Ascending aorta (tissue), 2 donors: Measurements from ENCODE around the gene TANGO2. TPM values are rescaled to one million over a fixed set of nuclear protein-coding genes. Genes with fewer than 3 reads are reported as not detected.

Source experiments
- DNase-seq, 2 donors: peaks; one replicate each; pipeline ENCODE4 v3.0.0-alpha.2; 2019; ENCODE audit warnings: low spot score in 2 of 2
- H3K27ac ChIP-seq, 2 donors: fragments of 200-600 bp; sonication (generic); one replicate each; pipeline ENCODE4 v1.5.1; 2016 to 2017; ENCODE audit warnings: mild to moderate bottlenecking in 1 of 2
- H3K27me3 ChIP-seq: fragments of 200-600 bp; sonication (generic); one replicate; pipeline ENCODE4 v1.5.1; 2017
- H3K36me3 ChIP-seq, 2 donors: fragments of 200-600 bp; sonication (generic); one replicate each; pipeline ENCODE4 v1.5.1; 2016
- H3K4me1 ChIP-seq, 2 donors: fragments of 200-600 bp; sonication (generic); one replicate each; pipeline ENCODE4 v1.5.1; 2016 to 2017; ENCODE audit warnings: mild to moderate bottlenecking in 1 of 2
- H3K4me3 ChIP-seq, 2 donors: fragments of 200-600 bp; sonication (generic); one replicate each; pipeline ENCODE4 v1.5.1; 2016 to 2017; ENCODE audit warnings: mild to moderate bottlenecking in 1 of 2
- H3K9me3 ChIP-seq, 2 donors: fragments of 200-600 bp; sonication (generic); one replicate each; pipeline ENCODE4 v1.5.1; 2016
- intact Hi-C: fragments of 100-400 bp; cut with DNase I; formaldehyde crosslinking; loops from one replicate; pipeline ENCODE4 v1.15.1; 2023
- total RNA-seq: library from RNA; depleted of rRNA; stranded (reverse); fragments of >200 nt; gene quantifications from one replicate; pipeline ENCODE4 v1.1.0, GENCODE V29; 2016
- TF ChIP-seq, protein P1 (sequence below), 3 experiments: fragments of 200-600 bp in 2 of 3; fragments of 450-650 bp in 1 of 3; sonication (generic) in 2 of 3; IDR thresholded peaks; one replicate each; pipeline ENCODE4 v1.5.1; 2016 to 2019; ENCODE audit warnings: antibody characterized with exemption in 3 of 3, mild to moderate bottlenecking in 1 of 3, moderate library complexity in 1 of 3

Gene TANGO2
- total RNA-seq, 1 donor from 2014 or later: 26.3 TPM

DNA sequence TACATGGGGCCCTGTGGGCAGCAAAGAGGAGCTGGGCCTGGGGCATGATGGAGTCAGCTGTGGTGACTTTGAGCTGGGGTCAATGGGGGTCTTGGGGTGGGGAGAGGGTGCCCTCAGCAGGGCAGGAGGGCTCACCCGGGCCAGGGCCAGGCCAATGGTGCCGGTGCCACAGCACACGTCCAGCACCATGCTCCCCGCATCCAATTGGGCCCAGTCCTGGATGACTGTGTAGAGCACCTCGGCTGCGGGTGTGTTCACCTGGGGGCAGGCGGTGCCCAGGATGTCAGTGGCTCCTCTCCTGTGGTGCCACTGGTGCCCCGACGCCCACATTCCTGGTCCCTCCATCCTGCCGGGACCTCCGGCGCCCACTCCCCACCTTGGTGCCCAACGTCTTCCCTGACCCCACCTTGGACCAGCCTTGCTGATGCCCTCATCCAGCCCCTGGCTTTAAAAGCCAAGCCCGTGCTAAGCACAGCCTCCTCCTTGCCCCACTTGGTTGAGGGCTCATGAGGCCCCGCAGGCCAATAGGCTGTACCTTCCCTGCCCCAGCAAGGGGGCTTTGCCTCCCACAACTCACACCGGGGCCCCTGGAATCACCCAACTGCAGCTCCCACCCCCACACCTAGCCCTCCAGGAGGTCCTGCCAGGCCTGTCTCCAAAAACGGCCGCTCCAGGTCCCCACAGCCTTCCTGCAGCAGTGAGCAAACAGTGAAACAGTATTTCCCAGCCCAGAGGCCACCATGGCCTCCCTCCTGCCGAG is 92.8 kb downstream of the TANGO2 start:
- no peaks in the 10 kb centered on the region for H3K9me3 ChIP-seq
- intact Hi-C loops: loop anchor here (10.0 kb wide), 2 partner anchors 149 to 399 kb away; partner anchors contain the start of gene SEPTIN5

GRCh38 chr22:20114506-20115475 is 93.9 kb downstream of the TANGO2 start:
- no peaks in the 10 kb centered on the region for H3K27me3 ChIP-seq
- H3K27ac ChIP-seq: no peak overlapping the region
- peaks cover 6 to 18% of the 10 kb centered on the region in 2 donors for H3K4me1 ChIP-seq
- DNase-seq: no peak
- TF ChIP-seq, protein P1, sequence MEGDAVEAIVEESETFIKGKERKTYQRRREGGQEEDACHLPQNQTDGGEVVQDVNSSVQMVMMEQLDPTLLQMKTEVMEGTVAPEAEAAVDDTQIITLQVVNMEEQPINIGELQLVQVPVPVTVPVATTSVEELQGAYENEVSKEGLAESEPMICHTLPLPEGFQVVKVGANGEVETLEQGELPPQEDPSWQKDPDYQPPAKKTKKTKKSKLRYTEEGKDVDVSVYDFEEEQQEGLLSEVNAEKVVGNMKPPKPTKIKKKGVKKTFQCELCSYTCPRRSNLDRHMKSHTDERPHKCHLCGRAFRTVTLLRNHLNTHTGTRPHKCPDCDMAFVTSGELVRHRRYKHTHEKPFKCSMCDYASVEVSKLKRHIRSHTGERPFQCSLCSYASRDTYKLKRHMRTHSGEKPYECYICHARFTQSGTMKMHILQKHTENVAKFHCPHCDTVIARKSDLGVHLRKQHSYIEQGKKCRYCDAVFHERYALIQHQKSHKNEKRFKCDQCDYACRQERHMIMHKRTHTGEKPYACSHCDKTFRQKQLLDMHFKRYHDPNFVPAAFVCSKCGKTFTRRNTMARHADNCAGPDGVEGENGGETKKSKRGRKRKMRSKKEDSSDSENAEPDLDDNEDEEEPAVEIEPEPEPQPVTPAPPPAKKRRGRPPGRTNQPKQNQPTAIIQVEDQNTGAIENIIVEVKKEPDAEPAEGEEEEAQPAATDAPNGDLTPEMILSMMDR (IDR thresholded peaks at IDR 0.05): no peak
- H3K36me3 ChIP-seq: peaks cover 30 to 60% of the 10 kb centered on the region in 2 donors
- H3K4me3 ChIP-seq: no peak overlapping the region
- H3K9me3 ChIP-seq: no peaks in the 10 kb centered on the region
- intact Hi-C loops: loop anchor here (10.0 kb wide), 2 partner anchors 150 to 400 kb away; partner anchors contain the start of gene SEPTIN5

More for the DNA sequence above, 92.8 kb downstream of the TANGO2 start:
- peaks cover 6 to 16% of the 10 kb centered on the region in 2 donors for H3K4me1 ChIP-seq
- no peak for DNase-seq
- H3K27me3 ChIP-seq: no peaks in the 10 kb centered on the region
- H3K4me3 ChIP-seq: no peak overlapping the region
- TF ChIP-seq, protein P1 (IDR thresholded peaks at IDR 0.05): no peak
- H3K27ac ChIP-seq: no peak overlapping the region
- peaks cover 39 to 64% of the 10 kb centered on the region in 2 donors for H3K36me3 ChIP-seq

GRCh38 chr22:20115691-20116375 is 94.9 kb downstream of the TANGO2 start, which contains the start of gene RANBP1:
RANBP1 (plus strand) TSS chr22:20116104; CDS start chr22:20116185, 81 bp downstream.
- no peak for DNase-seq
- intact Hi-C loops: loop anchor here (2.0 to 10.0 kb wide), 3 partner anchors 95 to 401 kb away; partner anchors contain the start of genes SEPTIN5 and TANGO2
- Histone ChIP-seq H3K9me3 (no peaks in the 10 kb centered on the region), H3K36me3 (peaks cover 29 to 60% of the 10 kb centered on the region in 2 donors), H3K27ac (peak within 1 kb of the TSS; percentile 83 to 85), H3K27me3 (no peaks in the 10 kb centered on the region), H3K4me3 (peak within 1 kb of the TSS; percentile 68 to 85), H3K4me1 (peaks cover 6 to 18% of the 10 kb centered on the region in 2 donors)
- TF ChIP-seq, protein P1 (IDR thresholded peaks at IDR 0.05): no peak

GRCh38 chr22:20116376-20116950 is 95.6 kb downstream of the TANGO2 start:
- intact Hi-C loops: loop anchor here (2.0 to 10.0 kb wide), 3 partner anchors 96 to 402 kb away; partner anchors contain the start of genes SEPTIN5 and TANGO2
- TF ChIP-seq, protein P1 (IDR thresholded peaks at IDR 0.05): no peak
- Histone ChIP-seq H3K27ac (peak overlapping the region; percentile 83 to 85), H3K9me3 (no peaks in the 10 kb centered on the region), H3K4me1 (peaks cover 6 to 18% of the 10 kb centered on the region in 2 donors), H3K27me3 (no peaks in the 10 kb centered on the region), H3K4me3 (peak overlapping the region; percentile 68 to 85), H3K36me3 (peaks cover 26 to 59% of the 10 kb centered on the region in 2 donors)
- DNase-seq: no peak

Other genes starting within 250 kb of the TANGO2 start
- 7.9 TPM for gene GNB1L, start 166.2 kb upstream of the TANGO2 start, total RNA-seq
- gene RTL10, start 166.2 kb upstream of the TANGO2 start, total RNA-seq: 8.8 TPM
- 150 TPM for gene COMT, start 79.3 kb upstream of the TANGO2 start, total RNA-seq
- gene TXNRD2, start 79.3 kb upstream of the TANGO2 start, total RNA-seq: 46.0 TPM
- gene ARVCF, start 4.3 kb upstream of the TANGO2 start, total RNA-seq: 252 TPM
- gene DGCR8, start 59.1 kb downstream of the TANGO2 start, total RNA-seq: 18.0 TPM
- gene RANBP1, start 95.0 kb downstream of the TANGO2 start, total RNA-seq: 302 TPM
- gene TRMT2A, start 96.1 kb downstream of the TANGO2 start, total RNA-seq: 161 TPM
- gene ZDHHC8, start 110.7 kb downstream of the TANGO2 start, total RNA-seq: 35.5 TPM
- gene CCDC188, start 129.9 kb downstream of the TANGO2 start, total RNA-seq: not detected
- gene RTN4R, start 247.2 kb downstream of the TANGO2 start, total RNA-seq: 0.43 TPM